Transverse colon (tissue), 3 donors: ENCODE data around the gene SMOC1.

Experiments
- POLR2A ChIP-seq: fragments of 450-650 bp; IDR thresholded peaks from one replicate; pipeline ENCODE4 v1.6.1; 2016; ENCODE audit warnings: antibody characterized with exemption, mild to moderate bottlenecking, moderate library complexity
- TF ChIP-seq, protein P1 (sequence below), 5 experiments: fragments of 200-600 bp in 3 of 5; fragments of 450-650 bp in 2 of 5; sonication (generic) in 3 of 5; IDR thresholded peaks; 1 replicate in 2 of 5; 2 replicates in 3 of 5; pipeline ENCODE4 v1.5.1; 2016 to 2017; ENCODE audit warnings: antibody characterized with exemption in 5 of 5, inconsistent platforms in 3 of 5, mild to moderate bottlenecking in 2 of 5, moderate library complexity in 1 of 5

DNA sequence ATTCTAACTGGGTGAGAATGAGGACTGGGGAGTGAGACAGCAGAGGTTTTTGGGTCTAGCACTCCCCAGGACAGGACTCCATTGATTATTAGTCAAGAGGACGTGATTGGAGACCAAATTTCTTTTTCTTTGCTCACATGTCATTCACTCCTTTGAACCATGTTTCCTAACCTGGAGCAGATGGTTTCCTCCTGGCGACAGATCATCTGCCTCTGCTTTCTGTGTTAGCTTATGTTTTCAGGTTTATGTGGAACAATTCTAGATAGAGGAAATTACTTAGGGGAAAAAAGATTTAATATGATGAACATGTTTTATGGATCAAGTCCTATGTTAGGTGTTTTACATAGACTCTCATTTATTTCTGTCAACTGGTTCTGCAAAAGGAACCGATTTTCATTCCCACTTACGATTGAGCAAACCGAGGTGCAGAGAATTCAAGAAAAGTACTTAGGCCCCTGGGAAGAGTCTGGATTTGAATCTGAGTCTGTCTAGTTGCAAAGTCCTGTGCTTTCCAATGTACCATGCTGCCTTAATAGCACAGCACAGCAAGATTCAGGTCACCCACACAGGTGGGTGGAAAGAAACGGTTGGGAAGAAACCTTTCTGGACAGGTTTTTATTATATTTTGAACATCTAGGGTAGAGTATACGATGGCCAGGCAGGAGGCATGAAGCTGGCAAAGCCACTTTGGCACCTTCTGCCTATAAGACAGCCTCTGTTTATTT lies 30.8 kb downstream of the SMOC1 start:
- TF ChIP-seq, protein P1, sequence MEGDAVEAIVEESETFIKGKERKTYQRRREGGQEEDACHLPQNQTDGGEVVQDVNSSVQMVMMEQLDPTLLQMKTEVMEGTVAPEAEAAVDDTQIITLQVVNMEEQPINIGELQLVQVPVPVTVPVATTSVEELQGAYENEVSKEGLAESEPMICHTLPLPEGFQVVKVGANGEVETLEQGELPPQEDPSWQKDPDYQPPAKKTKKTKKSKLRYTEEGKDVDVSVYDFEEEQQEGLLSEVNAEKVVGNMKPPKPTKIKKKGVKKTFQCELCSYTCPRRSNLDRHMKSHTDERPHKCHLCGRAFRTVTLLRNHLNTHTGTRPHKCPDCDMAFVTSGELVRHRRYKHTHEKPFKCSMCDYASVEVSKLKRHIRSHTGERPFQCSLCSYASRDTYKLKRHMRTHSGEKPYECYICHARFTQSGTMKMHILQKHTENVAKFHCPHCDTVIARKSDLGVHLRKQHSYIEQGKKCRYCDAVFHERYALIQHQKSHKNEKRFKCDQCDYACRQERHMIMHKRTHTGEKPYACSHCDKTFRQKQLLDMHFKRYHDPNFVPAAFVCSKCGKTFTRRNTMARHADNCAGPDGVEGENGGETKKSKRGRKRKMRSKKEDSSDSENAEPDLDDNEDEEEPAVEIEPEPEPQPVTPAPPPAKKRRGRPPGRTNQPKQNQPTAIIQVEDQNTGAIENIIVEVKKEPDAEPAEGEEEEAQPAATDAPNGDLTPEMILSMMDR (IDR thresholded peaks at IDR 0.05), result no peak
- TF ChIP-seq POLR2A, result no peak
